Activated CD4-positive, alpha-beta T cell treated with anti-CD3 and anti-CD28 coated beads for 4 hours (primary cell): ENCODE results near the gene NSG1.

Experiments
- DNase-seq, 2 donors: peaks; one replicate each; pipeline ENCODE4 v3.0.0-alpha.2; 2020

Gene NSG1

DNA sequence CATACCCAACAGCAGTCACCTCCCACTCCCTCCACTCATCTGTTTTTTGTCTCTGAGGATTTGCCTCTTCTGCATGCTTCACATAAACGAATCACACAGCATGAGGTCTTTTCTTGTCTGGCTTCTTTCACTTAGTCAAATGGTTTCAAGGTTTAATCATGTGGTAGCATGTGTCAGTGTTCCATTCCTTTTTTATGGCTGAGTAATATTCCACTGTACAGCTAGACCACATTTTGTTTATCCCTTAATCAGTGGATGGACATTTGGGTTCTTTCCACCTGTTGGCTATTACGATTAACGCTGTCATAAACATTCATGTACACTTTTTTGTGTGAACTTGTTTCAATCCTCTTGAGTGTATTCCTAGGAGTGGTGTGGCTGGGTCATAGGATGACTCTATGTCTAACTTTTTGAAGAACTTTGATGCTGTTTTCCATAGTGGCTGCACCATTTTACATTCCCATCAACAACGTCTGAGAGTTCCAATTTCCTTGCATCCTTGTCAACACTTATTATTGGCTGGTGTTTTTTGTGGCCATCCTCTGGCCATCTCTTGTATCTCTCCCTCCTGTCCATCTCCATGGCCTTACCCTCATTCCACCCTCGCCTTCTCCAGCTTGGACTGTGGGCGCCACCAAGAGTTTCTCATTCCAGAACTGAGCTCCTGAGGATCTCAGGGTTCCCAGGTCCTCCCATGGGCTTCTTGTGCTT lies 12.4 kb upstream of the NSG1 start:
- DNase-seq = no peak

DNA sequence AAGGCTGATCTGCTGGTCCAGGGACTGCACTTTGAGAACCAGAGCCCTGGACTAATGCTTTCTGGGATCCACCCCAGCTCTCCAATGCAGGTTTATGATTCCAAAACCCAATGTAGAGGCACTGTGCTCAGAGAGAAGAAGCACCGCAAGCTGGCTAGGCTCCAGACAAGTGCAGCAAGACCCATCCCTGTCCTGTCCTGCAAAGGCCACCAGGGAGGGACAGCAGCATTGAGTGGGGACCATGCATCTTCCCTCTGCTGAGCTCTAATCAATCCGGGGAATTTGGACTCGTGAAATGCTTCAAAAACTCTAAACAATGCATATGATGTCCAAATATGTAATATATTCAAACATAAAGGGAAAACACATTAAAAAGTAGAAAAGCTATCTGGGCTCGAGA lies 10.8 kb upstream of the NSG1 start:
- DNase-seq = no peak

DNA sequence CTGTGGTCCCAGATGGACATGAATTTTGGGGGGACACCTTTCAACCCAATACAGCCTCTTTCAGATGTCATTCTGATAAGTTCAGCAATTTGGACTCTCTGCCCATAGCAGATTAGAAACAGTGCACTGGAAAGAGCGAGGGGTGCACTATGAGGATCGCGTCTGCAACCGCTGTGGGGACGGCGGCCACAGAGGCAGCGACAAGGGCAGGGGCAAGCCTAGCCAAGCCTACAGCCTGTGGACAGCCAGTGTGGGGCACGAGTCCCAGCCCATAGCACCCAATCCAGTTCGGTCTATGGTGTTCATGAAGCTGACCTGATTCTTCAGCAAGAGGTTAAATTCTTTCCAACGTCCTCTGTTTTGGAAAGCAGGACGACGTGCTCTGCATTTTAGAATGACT lies 9.7 kb upstream of the NSG1 start:
- DNase-seq = no peak

DNA sequence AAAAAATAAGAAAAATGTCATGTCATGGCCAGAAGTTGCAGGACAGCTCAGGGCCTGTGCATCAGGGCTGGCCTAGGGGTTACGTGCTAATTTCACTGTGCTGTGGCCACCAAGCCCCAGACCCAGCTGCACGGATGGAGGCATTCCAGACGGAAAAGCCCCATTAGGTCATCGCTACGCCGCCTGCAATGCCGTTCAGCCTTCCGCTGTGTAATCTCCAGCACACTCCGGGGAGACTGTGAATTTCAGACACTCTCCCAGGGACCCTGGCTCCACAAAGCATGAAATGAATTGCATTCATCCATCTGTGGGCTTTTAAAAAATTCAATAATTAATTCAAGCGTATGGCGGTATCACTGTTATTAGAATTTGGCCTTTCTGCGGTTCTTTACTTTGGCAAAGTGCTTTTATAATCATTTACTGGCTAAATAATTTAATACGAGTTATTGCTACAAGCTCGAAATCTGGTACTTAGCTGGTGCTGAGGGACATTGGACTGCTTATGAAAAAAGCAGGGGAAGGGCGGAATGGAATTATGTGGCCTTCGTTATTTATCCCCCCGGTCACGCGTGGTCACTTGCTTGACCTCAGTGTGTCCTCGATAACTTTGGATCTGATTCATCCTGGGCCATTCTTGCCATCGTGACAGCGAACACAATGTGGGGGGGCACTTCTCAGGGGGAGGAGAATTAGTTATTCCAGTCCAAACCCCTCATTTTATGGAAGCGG lies 9.0 kb upstream of the NSG1 start:
- DNase-seq = no peak

DNA sequence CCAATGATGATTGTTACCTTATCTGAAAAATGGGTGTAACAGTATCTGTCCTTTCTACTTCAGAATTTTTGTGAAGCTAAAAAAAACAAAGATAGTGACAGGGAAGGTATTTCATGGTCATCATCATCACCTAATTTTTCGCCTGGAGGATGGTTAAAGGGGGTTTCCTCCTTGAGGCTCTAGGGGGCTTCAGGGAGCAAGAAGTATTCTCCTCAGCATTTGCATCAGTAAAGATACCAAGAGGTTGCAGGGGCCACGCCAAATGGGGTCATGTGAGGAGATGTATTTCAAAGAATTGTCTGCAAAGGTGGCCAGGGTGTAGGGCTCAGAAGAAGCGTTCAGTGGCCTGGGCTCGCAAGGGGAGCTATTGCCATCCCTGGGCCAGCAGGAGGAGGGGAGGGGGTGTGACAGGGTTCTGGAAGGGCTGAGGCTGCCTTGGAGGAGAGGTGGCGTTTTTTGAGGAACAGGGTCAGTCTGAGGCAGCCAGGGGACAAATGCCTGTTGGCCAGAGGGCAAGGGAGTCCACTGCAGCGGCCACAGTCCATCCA lies 7.3 kb upstream of the NSG1 start:
- no peak for DNase-seq

DNA sequence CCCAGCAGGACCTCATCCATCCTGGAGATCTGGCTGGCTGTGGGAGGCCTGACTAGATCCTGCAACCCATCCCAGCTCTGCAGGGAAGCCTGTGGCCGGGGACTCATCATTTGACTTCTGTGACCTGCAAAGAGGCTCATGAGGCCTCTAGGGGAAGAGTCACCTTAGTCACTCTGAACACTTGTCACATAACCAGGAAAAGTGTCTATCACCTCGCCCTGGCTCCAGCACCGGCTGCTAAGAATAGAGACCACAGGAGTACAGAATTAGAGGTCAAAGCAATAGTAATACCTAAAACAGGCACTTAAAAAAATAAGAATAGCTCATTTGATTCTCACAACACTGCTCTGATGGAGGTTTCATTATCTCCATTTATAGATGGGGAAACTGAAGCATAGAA lies 3.8 kb upstream of the NSG1 start:
- no peak for DNase-seq

DNA sequence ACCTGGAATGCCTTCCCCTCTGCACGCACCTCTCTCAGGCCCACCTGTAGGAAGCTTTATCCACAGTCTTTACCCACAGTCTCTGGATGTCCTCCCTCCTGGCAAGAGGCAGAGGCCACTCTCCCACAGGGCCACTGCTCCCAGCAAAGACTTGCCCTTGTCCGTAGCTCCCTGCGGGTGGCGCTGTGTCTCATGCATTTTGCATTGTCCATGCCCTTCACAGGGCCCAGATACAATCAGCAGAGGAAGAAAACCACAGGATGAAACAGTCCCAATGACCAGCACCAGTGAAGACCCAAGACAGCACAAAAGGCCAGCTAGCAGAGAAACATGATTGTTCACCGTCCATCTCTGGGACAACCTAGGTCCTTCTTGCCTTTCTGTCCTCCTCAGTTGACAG lies 2.1 kb upstream of the NSG1 start:
- DNase-seq = no peak

DNA sequence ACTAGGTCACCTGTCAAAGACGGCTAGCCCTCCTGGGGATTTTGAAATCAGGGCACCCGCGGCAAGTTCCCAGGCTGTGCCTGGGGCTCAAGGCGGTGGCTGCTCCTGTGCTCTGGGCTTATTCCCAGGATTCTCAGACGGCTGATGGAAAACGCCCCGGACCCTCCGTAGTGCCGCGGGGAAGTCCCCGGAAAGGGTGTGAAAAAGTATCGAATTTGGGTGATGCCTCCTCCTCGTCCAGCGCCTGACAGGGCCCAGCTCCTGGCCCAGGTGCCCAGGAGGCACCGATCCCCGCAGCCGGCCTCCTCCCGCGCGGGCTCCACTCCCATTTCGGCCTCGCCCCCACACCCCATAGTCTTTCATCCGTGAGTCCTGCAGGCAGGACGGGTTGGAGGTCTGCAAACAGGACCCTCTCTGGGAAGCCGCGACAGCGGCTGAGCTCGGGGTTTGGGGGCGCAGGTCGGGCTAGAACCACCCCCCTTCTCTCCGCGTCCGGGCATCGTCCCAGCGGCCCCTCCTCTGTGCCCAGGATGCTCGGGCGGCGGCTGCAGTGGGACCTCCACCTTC lies 1.1 kb upstream of the NSG1 start:
- DNase-seq = no peak

DNA sequence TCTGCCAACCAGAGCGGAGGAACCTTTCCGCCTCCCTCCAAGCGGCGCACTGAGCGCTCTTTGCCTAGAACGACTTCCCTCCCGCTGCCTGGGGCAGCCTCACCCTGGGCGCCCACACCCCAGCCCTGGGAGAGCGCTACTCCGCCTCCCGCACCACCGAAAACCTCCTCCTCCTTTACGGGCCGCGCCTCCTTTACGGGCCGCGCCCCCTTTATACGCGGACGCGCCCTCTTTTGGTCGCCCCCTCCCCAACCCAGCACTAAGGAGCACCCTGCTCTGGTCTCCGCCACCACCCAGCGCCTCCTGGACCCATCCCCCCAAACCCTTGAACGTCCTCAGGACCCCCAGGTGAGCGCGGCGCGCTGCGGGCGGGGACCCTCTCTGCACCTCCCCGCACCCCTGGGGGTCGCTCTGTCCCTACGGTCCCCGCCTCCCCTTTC lies 586 bp upstream of the NSG1 start:
- peak in 1 of 2 donors; percentile 23 for DNase-seq

DNA sequence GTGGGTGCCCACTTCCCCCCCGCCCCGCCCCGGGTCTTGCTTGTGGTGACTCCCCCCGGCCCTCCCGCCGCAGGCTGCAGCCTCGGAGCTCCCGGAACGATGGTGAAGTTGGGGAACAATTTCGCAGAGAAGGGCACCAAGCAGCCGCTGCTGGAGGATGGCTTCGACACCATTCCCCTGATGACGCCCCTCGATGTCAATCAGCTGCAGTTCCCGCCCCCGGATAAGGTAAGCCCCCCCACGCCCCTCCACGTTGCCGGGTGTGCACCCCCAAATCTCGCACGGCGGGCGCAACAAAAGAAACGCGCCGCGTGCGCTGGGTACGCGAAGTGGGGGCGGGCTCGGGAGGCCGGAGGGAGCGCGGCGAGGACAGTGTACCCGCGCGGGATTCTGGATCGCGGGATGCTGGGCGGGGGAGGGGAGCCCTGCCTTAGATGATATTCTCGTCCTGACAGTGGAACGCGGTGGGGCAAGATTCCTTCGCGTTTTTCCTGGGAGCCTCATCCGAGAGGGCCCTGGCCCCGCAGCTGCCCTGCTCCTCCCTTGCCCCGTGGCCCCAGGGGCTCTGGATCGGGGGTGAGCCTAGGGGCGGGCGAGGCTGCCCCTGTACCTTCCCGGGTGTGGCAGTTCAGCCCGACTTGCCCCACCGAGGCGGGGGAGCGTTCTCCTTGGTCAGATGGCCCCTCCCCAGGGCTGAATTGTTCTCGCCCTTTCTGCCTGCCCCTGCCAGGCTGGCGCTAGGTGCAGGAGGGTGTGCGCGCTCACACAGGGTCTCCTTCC lies 819 bp downstream of the NSG1 start:
- DNase-seq = no peak

DNA sequence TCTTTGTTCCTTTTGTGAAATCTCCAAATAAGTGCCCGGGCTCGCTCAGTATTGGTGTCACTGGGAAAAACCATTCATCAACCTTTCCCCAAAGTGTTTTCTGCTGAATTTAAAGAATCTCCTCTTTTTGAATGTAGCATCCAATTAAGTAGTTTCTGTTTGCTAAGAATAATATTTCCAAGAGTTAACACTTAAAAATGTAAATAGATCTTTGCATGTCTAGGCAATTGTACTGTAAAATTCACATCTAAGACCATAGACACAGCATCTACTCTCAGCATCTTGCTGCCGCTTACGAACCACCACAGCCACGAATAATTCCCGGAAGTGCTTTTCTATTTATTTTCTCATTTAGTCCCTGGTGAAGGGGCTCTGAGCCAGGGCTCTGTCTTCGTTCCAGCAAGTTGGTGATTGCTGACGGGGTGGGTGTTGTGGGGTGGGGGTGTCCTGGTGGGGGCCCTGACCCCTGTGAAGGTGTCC lies 1.4 kb downstream of the NSG1 start:
- DNase-seq = no peak

DNA sequence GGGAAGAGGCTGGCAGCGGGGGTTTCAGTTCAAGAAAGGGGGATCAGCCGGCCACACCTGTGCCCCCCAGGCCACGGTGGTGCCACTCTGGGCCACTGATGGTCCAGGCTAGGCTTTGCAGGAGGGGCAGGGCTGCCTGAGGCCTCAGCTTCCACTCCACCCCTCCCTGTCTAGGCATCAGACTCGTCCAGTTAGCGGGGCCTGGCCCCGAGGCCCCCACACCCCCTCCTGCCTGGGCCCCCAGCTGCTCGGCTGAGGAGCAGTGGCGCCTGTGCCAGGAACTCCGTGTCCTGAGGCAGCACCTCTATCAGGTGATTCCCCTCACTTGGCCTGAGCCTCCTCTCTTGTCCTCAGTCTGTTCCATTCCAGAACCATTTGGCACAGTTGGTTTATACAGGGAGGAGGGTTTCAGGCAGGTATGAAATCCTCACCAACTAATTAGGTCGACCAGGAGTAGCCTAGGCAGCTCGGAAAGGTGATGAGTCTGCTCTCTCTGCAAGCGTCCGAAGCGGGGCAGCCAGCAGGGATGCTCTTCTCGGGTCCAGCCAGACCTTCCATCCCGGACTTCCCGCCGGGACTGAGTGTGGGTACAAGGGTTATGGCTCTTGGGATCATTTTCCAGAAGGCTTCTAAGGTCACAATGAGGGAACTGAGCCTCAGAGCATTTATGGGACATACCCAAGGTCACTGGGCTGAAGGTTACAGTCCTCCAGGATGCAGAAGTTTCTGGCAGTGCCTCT lies 2.1 kb downstream of the NSG1 start:
- no peak for DNase-seq

DNA sequence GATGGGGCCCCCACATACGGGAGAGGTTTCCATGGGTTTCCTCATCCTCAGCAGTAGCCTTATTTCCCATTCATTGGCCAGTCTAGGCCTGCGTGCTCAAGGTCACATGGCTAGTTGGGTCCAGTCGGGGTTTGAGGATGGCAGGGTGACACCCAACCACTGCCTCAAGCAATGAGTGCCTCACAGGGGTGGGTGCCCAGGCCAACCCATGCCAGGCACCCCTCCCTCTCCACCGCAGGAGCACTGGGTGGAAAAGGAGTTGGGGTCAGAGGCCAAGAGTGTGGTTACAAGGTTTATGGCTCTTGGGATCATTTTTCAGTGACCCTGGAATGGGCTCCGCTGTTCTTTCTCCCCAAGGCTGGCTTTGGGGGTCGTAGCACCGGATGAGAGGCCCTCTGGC lies 3.1 kb downstream of the NSG1 start:
- no peak for DNase-seq

DNA sequence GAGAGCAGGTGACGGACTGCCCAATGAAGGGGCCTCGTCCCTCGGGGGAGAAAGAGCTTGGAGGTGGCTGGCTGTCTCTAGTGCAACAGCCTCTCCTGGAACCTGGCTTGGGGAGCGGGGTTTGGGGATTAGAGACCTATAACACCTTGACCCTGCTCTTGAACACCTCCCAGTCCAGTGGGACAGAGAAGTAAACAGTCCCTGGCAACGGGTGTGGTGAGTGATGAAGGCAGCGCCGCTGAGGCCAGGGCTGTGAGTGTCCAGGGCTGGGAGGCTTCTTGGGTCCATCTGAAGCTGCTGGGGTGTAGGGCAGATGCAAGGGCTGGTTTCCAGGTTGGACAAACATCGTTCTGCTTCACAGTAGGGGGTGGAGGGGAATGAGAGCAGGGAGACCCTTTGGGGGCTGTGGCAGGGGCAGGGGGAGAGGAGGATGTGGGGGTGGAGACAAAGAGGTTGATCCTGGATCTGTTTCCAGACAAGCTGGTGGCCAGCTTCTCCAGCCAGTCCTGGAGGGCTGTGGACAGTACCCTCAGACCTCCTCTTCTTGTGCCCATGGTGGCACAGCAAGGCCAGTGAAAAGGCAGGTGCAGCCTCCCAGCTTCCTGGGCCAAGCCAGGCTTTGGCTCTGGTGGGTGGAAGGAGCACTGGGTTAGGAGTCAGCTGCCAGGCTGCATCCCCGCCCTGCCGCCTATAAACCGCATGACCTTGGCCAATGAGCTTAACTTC lies 3.8 kb downstream of the NSG1 start:
- no peak for DNase-seq

DNA sequence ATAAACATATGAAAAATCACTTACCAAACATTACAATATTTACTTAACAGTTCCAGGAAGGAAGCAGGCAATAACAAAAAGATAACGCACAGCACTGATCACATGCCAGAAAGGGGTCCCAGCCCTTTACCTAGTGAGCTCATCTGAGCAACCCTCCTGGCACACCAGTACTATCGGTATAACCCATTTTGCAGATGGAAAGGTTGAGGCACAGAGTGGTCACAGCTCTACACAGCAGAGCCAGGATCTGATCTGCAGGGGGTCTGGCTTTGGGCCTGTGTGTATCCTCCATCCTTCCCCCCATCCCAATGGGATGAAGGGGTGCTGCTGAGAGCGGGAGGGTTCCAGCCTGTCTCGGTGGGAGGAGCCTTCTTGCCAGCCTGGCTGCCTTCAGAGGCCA lies 5.0 kb downstream of the NSG1 start:
- DNase-seq = no peak

DNA sequence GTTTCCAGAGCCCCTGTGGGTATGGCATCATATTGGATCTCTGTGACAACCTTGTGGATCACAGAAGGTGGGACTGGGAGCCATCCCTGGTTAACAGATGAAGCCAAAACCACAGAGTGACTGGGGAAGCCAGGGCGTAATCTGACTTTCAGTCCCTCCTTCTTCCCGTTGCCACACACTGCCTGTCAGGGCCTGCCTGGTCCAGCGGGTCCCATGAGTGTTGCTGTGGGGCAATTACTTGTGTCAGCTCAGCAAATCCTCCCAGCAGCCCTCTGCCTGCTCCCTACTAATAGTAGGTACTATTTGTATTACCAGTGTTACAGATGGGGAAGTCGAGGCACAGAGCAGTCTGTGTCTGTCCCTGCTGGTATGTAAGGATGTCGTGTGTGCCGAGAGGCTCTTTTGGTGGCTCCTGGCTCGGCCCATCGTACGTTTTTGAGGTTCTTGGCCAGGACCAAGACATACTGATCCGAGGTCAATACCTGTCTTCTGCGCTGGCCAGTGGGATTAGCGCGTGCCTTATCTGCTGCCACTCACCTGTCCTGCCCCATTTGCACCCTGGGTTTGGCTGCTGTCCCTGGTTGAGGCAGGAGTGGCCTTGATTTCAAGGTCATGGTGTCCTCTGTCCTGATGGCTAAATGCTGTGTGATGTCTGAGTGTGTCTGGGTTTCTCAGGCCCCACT lies 5.7 kb downstream of the NSG1 start:
- DNase-seq = no peak

DNA sequence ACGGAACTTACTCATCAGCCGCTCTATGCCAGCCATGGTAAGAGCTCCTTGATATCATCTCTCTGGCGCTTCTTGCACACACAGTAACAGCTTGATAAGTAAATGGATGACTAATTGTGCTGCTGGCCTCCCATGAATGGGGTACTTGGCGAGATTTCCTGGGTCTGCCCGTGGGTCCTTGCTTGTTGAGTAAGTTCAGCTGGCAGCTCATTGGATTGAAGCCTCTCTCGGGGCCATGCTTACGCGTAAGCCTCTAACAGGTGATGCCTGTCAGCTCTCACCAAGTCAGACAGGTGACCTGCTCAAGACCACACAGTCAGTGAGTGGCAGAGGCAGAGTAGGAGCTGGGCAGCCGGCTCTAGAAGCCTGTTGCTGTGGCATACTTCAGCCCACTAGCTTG lies 7.7 kb downstream of the NSG1 start:
- no peak for DNase-seq

DNA sequence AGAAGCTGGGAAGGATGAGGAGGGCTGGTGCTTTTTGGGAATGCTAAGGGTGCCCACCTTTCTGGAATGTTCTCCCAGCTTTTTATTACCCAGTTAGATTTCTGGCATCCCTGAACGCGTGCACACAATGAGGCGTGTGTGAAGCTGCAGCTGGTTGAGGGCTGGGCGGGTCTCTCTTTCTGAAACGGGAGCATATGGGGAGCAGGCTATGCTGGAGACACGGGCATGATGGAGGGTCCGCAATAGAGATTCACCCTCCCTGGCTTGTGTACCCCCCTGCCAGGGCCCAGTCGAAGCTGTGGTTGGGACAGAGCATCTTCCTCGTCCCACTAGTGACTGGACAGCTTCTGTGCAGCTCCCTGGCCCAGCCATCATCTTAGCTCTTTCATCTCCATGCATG lies 8.5 kb downstream of the NSG1 start:
- no peak for DNase-seq

DNA sequence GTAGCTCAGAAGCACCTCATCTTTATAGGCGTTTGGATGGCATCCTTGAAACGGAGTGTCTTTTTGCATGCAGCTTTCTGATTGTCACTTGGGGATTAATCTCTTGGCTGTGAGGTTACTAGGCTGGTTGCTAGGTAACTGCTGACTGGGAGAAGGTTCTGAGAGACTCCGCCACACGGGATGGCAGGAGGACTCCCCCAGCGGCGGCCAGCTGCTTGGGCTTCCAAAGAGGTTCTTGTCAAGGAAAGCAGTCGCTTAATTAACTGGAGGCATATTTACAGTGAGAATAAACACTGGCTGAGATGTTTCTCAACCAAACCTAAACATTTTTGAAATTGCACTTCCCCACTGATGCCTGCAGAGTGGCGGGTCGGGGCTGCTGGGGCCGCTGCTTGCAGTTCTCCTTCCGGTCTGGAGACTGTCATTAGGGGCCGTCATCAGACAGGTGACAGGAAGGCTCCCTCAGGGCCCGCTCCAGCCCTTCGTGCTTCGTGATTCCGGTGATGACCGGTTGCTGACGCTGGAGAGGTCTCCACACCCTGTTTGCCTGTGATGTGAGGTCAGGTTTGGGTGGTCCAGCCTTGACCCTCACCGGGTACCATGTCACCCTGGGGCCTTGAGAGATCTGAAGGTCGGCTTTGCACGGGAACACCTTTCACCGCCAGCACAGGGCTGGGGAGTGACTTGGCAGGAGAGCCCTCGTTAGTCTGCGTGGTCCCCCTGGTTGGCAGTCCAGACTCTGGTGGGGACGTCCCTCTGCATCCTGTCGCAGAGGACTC lies 9.1 kb downstream of the NSG1 start:
- DNase-seq = no peak
